Dendritic cell treated with granulocyte-macrophage colony-stimulating factor and Interleukin-4, amounts not matched to agents 40 ng/mL and 50 ng/mL, for 4 days (primary cell): Measurements from ENCODE around the gene SND1.

ENCODE experiments used
- H3K27ac Mint-ChIP-seq: one replicate; pipeline ENCODE4 v1.8.0; 2022; ENCODE audit warnings: mild to moderate bottlenecking, mixed read lengths
- H3K27me3 Mint-ChIP-seq: one replicate; pipeline ENCODE4 v1.8.0; 2022; ENCODE audit warnings: mild to moderate bottlenecking, mixed read lengths
- H3K36me3 Mint-ChIP-seq: one replicate; pipeline ENCODE4 v1.8.0; 2022; ENCODE audit warnings: low read depth, mixed read lengths
- H3K4me1 Mint-ChIP-seq: one replicate; pipeline ENCODE4 v1.8.0; 2022; ENCODE audit warnings: low read depth, mixed read lengths
- H3K4me3 Mint-ChIP-seq: one replicate; pipeline ENCODE4 v1.8.0; 2022; ENCODE audit warnings: mild to moderate bottlenecking, moderate library complexity, mixed read lengths
- H3K9me3 Mint-ChIP-seq: one replicate; pipeline ENCODE4 v1.8.0; 2022; ENCODE audit warnings: mixed read lengths
- intact Hi-C: fragments of 100-400 bp; cut with micrococcal nuclease; formaldehyde crosslinking; loops from one replicate; pipeline ENCODE4 v1.15.0; 2022

The SND1 gene

DNA sequence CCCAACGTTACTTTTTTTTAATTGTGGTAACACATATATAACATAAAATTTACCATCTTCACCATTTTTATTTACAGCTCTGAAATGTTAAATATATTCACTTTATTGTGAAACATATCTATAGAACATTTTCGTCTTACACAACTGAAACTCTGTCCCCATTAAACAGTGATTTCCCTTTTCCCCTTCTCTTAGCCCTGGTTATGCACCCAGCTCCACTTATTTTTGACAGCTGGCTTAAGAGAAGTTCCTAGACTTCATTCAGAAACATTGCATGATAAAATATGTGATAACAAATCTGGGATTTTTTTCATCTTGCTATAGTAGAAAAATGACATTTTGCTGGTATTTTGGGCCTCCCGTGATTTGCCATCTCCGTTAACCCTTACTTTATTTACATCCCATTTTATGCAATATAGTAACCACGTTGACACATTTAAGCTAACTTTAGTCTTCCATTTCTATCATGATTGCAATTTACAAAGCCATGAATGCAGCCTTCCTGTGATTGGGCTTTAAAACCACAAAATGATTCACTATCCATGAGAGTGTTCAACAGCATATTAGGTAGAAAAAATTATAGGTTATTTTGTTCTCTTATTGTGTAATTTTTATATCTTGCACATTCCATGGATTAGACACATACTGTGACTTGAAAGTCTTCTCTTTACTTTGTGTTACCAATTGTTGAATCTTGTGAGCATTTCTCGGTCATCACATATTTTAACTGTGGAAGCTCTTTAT, 139.6 kb downstream of the SND1 start:
- Mint-ChIP-seq H3K27ac (peak overlapping the region; percentile 33), H3K9me3 (no peaks in the 10 kb centered on the region), H3K36me3 (no peaks in the 10 kb centered on the region), H3K4me1 (peaks cover 83% of the 10 kb centered on the region), H3K27me3 (no peaks in the 10 kb centered on the region), H3K4me3 (no peak overlapping the region)
- intact Hi-C loops: no loop called here

DNA sequence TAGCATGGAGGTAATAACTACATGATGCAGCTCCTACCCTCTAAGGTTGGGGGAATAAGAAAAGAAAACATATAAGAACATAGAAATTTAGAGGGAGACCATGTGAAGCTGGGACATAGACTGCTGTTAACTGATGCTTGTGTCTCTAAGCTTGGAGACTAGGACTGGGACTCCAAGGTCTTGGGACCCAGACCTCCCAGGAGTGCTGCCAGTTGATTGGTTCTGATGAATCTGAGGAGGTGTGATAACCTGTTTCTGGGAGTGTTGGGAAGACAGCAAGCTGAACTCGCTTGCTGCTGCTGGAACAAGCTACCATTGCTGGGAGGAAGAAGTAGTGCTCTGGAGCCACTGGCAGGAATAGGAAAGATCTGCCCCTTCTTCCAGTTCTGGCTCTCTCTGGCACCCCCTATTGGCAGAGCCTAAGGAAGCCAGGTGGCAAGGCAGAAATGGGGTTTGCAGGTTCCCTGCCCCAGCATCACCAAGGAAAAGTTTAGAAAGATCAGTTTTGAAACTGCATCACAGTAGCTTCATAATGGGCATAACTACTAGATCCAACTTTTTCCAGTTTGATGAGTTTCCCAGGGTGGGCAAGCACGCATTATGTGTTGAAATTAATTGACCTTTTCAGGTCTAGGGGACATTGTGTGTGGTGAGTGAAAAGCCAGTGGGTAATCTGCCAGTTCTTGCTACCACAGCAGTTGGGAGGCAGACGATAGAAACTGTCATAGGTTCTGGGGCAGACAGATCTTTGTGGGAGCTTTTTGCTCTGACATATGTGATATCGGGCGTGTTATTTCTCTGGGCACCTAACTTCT, 140.7 kb downstream of the SND1 start:
- no peak overlapping the region for H3K4me3 Mint-ChIP-seq
- intact Hi-C loops: no loop called here
- H3K27ac Mint-ChIP-seq: peak overlapping the region; percentile 33

DNA sequence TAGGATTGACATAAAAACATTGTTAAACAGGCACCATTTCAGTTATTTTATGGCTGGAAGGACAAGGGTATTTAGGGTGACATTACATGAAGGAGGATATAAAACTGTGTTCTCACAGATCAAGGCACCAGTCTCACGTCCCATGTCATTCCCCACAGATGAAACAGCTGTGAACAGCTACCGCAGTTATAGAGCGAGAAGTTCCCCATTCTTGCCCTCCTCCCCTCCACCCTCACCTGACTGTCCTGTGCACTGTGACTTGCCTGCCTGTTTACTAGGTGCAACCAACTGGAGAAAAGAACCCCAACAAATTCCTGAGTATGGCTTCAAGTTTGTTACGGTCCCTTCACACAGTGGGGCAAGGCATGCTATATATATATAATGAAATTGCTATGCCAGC, 141.6 kb downstream of the SND1 start:
- Mint-ChIP-seq H3K9me3 (no peaks in the 10 kb centered on the region), H3K27me3 (no peaks in the 10 kb centered on the region), H3K4me3 (no peak overlapping the region), H3K4me1 (peaks cover 79% of the 10 kb centered on the region), H3K36me3 (no peaks in the 10 kb centered on the region), H3K27ac (no peak overlapping the region)
- intact Hi-C loops: no loop called here

More for the DNA sequence above, 140.7 kb downstream of the SND1 start:
- H3K27me3 Mint-ChIP-seq: no peaks in the 10 kb centered on the region
- H3K4me1 Mint-ChIP-seq: peaks cover 78% of the 10 kb centered on the region
- H3K36me3 Mint-ChIP-seq: no peaks in the 10 kb centered on the region
- H3K9me3 Mint-ChIP-seq: no peaks in the 10 kb centered on the region

DNA sequence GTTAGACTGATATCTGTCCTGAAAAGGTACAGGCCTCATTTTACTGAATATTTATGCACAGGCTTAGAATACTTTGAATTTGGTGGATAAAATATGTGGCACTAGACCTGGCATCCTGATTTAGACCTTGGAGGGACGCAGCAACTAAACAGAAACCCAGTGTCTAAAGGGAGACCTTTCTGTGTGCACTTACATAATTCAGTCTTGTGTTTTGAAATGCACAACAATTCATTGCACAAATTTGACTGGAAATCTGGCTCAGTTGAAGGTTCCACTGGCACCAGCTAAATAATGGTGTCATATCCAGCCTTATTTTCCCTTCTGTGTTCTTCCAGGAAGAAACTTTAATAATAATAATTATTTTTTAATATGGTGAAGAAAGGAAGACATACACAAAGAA, 142.1 kb downstream of the SND1 start:
- no peaks in the 10 kb centered on the region for H3K36me3 Mint-ChIP-seq
- H3K27ac Mint-ChIP-seq: no peak overlapping the region
- H3K4me3 Mint-ChIP-seq: no peak overlapping the region
- H3K27me3 Mint-ChIP-seq: no peaks in the 10 kb centered on the region
- H3K9me3 Mint-ChIP-seq: no peaks in the 10 kb centered on the region
- H3K4me1 Mint-ChIP-seq: peaks cover 74% of the 10 kb centered on the region
- intact Hi-C loops: no loop called here

DNA sequence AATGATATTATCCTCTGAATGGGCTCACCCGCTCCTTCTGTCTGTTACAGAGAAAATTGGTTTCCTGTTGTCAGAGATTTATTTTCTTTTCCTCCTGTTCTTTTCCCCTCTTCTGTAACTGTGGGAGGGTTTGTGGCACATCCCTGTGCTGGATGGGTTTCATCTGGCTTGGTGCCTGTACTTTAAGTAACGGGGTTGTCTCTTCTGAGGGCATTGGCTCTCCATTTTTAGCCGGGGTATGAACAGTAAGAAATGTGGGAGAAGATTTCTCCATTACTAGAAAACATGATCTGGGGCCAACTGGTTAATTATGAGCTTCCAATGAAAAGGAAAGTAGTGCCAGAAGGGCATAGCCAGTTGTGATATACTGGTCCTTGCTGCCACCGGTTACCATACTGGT, 142.6 kb downstream of the SND1 start:
- H3K9me3 Mint-ChIP-seq: no peaks in the 10 kb centered on the region
- H3K27me3 Mint-ChIP-seq: no peaks in the 10 kb centered on the region
- peaks cover 72% of the 10 kb centered on the region for H3K4me1 Mint-ChIP-seq
- H3K4me3 Mint-ChIP-seq: no peak overlapping the region
- H3K27ac Mint-ChIP-seq: no peak overlapping the region
- intact Hi-C loops: no loop called here
- no peaks in the 10 kb centered on the region for H3K36me3 Mint-ChIP-seq

DNA sequence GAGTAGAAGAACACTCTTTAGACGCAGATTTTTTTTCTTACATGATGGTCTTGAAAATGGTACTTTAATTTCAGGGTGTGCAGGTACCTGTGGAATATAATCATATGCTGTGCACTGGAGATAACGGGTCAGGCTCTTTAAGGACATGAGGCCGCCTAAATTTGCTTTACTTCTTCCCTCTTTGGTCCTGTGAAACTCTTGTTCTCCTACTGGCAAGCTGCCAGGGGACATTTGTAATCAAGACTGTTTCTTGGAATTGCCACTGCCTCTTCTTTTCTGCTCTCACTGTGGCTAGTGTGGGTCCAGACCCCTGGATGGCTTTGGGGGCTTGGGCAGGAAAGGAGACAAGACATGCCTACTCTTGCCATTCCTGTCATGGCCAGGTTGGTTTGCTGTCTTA, 146.0 kb downstream of the SND1 start:
- H3K36me3 Mint-ChIP-seq: no peaks in the 10 kb centered on the region
- no peaks in the 10 kb centered on the region for H3K9me3 Mint-ChIP-seq
- no peak overlapping the region for H3K4me3 Mint-ChIP-seq
- H3K4me1 Mint-ChIP-seq: peaks cover 37% of the 10 kb centered on the region
- no peaks in the 10 kb centered on the region for H3K27me3 Mint-ChIP-seq
- intact Hi-C loops: no loop called here
- no peak overlapping the region for H3K27ac Mint-ChIP-seq

DNA sequence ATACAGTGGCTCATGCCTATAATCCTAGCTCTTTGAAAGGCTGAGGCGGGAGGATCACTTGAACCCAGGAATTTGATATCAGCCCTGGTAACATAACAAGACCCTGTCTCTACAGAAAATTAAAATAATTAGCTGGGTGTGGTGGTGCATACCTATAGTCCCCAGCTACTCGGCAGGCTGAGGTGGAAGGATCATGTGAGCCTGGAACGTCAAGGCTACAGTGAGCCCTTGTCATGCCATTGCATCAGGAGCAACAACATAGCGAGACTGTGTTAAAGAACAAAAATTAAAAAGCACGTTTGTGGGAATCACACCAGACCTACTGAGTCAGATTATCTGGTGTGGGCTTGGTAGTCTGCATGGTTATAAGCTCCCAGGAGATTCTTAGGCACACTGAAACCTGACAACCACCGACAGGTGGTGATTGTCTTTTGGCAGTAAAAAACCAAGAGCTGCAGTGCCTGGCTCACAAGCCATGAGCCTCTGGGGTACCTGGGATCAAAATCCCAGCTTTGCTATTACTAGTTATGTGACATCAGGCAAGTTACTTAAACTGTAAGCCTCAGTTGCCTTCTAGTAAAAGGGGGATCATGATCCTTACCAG, 146.9 kb downstream of the SND1 start:
- Mint-ChIP-seq H3K36me3 (no peaks in the 10 kb centered on the region), H3K9me3 (no peaks in the 10 kb centered on the region), H3K27ac (no peak overlapping the region), H3K4me3 (no peak overlapping the region), H3K27me3 (no peaks in the 10 kb centered on the region), H3K4me1 (peaks cover 29% of the 10 kb centered on the region)
- intact Hi-C loops: no loop called here

DNA sequence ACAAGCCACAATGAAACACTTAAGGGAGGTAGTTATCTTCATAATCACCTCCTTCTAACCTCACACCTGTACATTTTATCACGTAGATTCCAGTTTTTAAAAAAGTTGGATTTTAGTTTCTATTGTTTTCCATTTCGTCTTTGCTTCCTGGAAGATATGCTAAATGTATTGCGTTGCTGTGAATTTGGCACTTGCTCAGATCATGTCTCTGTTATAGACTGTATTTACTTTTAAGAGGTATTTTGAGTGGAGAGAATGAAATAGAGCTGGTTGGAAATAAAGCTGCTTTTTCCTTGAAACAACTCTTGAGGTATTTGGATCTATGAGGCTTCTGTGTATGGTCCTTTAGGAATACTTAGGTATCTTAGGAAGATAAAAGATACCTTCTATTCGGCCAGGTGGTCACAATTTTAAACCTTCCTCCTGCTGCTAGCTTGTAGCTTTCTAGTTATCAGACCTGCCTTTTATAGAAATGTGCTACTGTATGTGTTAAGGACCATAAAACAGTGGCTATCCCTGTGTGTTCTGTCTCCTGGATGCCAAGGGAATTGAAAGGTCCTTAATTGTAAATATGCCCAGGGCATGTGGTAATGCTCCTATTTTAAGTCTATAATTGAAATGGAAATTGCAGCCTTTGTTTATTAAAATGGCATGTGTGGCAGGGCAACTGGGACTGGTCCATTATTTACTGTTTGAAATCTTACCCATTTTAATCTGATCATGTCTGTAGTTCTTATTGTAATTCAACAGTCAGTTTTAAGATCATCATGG, 147.7 kb downstream of the SND1 start:
- H3K4me3 Mint-ChIP-seq: no peak overlapping the region
- no peaks in the 10 kb centered on the region for H3K27me3 Mint-ChIP-seq
- no peak overlapping the region for H3K27ac Mint-ChIP-seq
- intact Hi-C loops: no loop called here
- no peaks in the 10 kb centered on the region for H3K9me3 Mint-ChIP-seq
- peaks cover 20% of the 10 kb centered on the region for H3K4me1 Mint-ChIP-seq
- no peaks in the 10 kb centered on the region for H3K36me3 Mint-ChIP-seq

DNA sequence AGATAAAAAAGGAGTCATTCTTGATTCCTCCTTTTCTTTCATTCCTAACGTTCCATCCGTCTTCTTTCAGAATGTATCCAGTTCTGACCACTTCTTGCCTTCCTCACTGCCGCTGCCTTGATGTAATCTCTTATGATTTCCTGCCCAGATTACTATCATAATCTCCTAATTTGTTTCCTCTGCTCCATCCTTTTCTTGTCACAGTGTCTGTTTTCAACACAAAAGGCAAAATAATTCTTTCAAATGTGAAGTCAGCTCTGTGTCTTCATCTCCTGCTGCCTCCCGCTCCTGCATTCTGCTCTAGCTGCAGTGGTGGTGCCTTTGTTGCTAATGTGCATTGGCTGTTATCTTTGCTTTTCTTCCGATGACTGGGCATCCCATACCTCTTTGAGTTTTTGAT, 150.9 kb downstream of the SND1 start:
- Mint-ChIP-seq H3K4me3 (no peak overlapping the region), H3K36me3 (peaks cover 18% of the 10 kb centered on the region), H3K27me3 (no peaks in the 10 kb centered on the region), H3K4me1 (peaks cover 14% of the 10 kb centered on the region), H3K9me3 (no peaks in the 10 kb centered on the region), H3K27ac (no peak overlapping the region)
- intact Hi-C loops: no loop called here

DNA sequence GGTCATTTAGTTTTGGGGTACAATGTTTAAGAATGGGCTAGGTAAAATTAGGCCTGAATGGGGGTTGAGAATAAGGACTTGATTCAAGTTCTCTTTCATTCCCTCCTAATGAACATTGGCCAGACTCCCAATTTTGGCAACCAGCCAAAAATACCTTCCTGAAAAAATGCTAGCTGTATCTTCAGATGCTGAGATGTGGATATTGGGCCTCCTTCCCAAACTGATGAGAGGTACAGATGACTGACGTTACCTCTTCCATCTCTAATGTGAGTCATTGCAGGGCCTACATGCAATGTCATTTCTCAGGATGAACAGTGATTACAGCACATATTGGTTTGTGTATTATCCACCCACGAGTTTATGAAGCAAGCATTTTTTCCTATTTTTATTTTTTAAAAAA, 151.6 kb downstream of the SND1 start:
- H3K27ac Mint-ChIP-seq: no peak overlapping the region
- H3K9me3 Mint-ChIP-seq: no peaks in the 10 kb centered on the region
- no peak overlapping the region for H3K4me3 Mint-ChIP-seq
- H3K27me3 Mint-ChIP-seq: no peaks in the 10 kb centered on the region
- H3K36me3 Mint-ChIP-seq: peaks cover 26% of the 10 kb centered on the region
- peaks cover 8% of the 10 kb centered on the region for H3K4me1 Mint-ChIP-seq
- intact Hi-C loops: no loop called here

DNA sequence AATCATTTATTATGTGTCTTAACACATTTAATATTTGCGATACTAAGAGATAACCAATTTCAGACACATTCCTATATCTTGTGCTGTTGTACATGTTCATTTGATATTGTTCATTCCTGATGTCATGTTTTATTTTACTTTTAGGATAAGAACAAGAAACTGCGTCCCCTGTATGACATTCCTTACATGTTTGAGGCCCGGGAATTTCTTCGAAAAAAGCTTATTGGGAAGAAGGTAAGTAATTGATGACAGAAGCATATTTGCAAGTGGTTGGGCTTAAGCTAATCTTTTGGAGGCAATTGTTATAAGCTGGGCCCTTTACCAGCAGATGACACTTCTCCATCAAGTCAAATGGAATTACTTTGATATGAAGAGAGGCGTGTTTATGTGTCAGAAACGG, 155.3 kb downstream of the SND1 start:
- intact Hi-C loops: no loop called here
- no peak overlapping the region for H3K27ac Mint-ChIP-seq
- peaks cover 13% of the 10 kb centered on the region for H3K4me1 Mint-ChIP-seq
- no peak overlapping the region for H3K4me3 Mint-ChIP-seq
- H3K27me3 Mint-ChIP-seq: no peaks in the 10 kb centered on the region
- no peaks in the 10 kb centered on the region for H3K9me3 Mint-ChIP-seq
- H3K36me3 Mint-ChIP-seq: peaks cover 41% of the 10 kb centered on the region

DNA sequence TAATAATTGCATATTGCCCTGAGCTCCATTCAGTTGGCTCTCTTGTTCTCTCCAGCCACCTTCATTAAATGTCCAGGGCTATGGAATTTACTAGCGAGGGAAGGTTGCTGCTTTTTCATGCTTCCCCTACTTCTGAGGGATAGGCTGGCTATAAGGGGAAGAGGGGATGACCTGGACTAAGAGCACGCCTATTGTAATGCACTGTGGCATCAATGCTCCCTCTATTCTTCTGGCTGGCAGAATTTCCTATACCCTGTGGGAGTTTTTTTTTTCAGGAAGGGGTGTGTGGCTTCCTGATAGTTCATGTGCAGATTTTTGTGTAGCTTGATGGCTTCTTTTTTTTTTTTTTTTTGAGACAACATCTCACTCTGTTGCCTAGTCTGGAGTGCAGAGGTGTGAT, 155.8 kb downstream of the SND1 start:
- Mint-ChIP-seq H3K27ac (no peak overlapping the region), H3K36me3 (peaks cover 42% of the 10 kb centered on the region), H3K4me3 (no peak overlapping the region), H3K9me3 (no peaks in the 10 kb centered on the region), H3K4me1 (peaks cover 13% of the 10 kb centered on the region), H3K27me3 (no peaks in the 10 kb centered on the region)
- intact Hi-C loops: no loop called here

DNA sequence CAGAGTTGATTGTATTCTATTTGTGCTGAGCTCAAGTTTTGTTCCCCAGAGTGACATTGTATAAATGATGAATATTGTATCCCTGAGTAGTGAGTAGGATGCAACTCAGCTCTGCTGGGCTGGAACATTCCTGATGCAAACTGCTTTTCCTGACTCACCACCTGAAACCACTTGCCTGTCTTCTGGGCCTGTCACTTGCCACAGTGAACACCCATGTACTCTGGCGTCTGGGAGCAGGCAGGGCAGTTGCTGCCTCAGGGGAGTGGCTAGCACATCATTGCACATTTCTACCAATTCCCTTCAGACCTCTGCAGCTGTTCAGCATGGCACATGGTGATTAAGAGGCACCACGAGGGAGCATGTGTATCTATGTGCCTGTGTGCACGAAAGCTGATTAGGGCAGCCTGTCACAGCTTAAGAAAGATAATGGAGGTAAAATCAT, 157.3 kb downstream of the SND1 start:
- Mint-ChIP-seq H3K36me3 (peaks cover 50% of the 10 kb centered on the region), H3K9me3 (no peaks in the 10 kb centered on the region), H3K4me1 (peaks cover 17% of the 10 kb centered on the region), H3K4me3 (no peak overlapping the region), H3K27ac (no peak overlapping the region), H3K27me3 (no peaks in the 10 kb centered on the region)
- intact Hi-C loops: no loop called here

DNA sequence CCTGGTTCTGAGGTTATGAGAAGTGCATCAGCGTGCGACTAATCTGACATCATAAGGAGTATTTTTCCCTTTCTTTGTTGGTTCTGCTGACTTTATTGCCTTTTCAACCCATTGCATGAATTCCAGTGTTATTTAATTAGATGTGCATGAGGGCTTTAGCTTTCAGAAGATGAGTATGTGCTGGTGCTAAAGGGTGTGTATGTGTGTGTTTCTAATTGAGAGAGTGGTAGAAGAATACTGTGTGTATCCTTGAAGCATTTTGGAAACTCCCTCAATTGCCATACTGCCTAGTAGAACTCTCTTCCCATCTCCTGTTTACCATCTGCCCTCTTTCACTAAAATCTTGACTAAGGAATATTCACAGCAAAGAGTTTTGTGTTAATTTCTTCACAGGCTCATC, 158.1 kb downstream of the SND1 start:
- intact Hi-C loops: no loop called here
- Mint-ChIP-seq H3K9me3 (no peaks in the 10 kb centered on the region), H3K27me3 (no peaks in the 10 kb centered on the region), H3K4me1 (peaks cover 18% of the 10 kb centered on the region), H3K36me3 (peaks cover 52% of the 10 kb centered on the region), H3K4me3 (no peak overlapping the region), H3K27ac (no peak overlapping the region)
